ENCODE measurements around the gene ERC1. TPM values are rescaled to one million over a fixed set of nuclear protein-coding genes. Genes with fewer than 3 reads are reported as not detected.

ERC1 gene
- total and polyA plus RNA-seq, 9 of the 15 experiments (the other 6 are each of a cell fraction or from before 2014, with no cell fraction given) = 0.74 to 11.8 (median 4.8) TPM

GRCh38 chr12:1395421-1395955 is 404.5 kb downstream of the ERC1 start:
- H3K27me3 ChIP-seq (ENCODE audit: control insufficient read depth in 2 of 2, insufficient read depth in 2 of 2, low read length in 2 of 2) = no peaks in the 10 kb centered on the region
- WGBS (ENCODE audit: insufficient coverage, low coverage, missing lambda C conversion rate) = 92% methylated on average over 4 of the region's 4 CpGs

More at GRCh38 chr12:1395421-1395955, 404.5 kb downstream of the ERC1 start:
- intact Hi-C loops (cut with micrococcal nuclease) = no loop called here
- Histone ChIP-seq H3K9me1 (ENCODE audit: control insufficient read depth, insufficient read depth, low read length) (no peaks in the 10 kb centered on the region), H3K27ac (ENCODE audit: extremely low read depth, low read depth, low read length) (no peak overlapping the region), H3K4me3 (no peak overlapping the region), H2AFZ (ENCODE audit: low read depth, low read length) (no peak overlapping the region), H3K79me2 (ENCODE audit: control insufficient read depth, insufficient read depth, low read length) (no peaks in the 10 kb centered on the region), H3K4me1 (replicated peaks in 1 of 2; ENCODE audit: control insufficient read depth in 2 of 2, insufficient read depth in 2 of 2, low read length in 2 of 2) (no peaks in the 10 kb centered on the region; a peak in 1 of 5 replicates), H3K9me3 (replicated peaks; ENCODE audit: control insufficient read depth, insufficient read depth, low read depth, low read length) (no peaks in the 10 kb centered on the region; the same call in 1 of the 2 replicates), H3K36me3 (ENCODE audit: control insufficient read depth, insufficient read depth, low read length) (no peaks in the 10 kb centered on the region), H3K9ac (ENCODE audit: insufficient read depth in 1 of 2, low read depth in 2 of 2, low read length in 2 of 2) (no peak overlapping the region), H3K4me2 (ENCODE audit: insufficient read depth, low read length) (no peak overlapping the region), H4K20me1 (replicated peaks; ENCODE audit: control insufficient read depth, insufficient read depth, low read length) (no peaks in the 10 kb centered on the region)
- ChIA-PET POLR2A (no interaction called here), CTCF (ENCODE audit: low intra/inter-chr PET ratio) (interaction anchor here (0.6 kb wide), 1 partner anchor 10 kb away, joined by 4 read pairs; no protein-coding TSS in a partner anchor)
- DNase-seq (ENCODE audit: extremely low read depth in 1 of 4, low spot score in 3 of 4) (no peak), FAIRE-seq (no peak), ATAC-seq (no peak)
- no peak for TF ChIP-seq MED1 (CRISPR knock-in tag; IDR thresholded peaks at IDR 0.05; ENCODE audit: borderline replicate concordance)
- TF ChIP-seq ZNF583 (CRISPR knock-in tag; IDR thresholded peaks at IDR 0.05) = no peak
- no peak for TF ChIP-seq MTF1 (CRISPR knock-in tag; IDR thresholded peaks at IDR 0.05; ENCODE audit: borderline replicate concordance)
- TF ChIP-seq CTCFL (IDR thresholded peaks at IDR 0.05; ENCODE audit: borderline replicate concordance, insufficient read depth, low read depth, low read length, poor library complexity, severe bottlenecking) = no peak
- no peak for TF ChIP-seq BACH1 (tag; IDR thresholded peaks at IDR 0.05)
- no peak for TF ChIP-seq E2F8 (IDR thresholded peaks at IDR 0.05; ENCODE audit: low read depth, partially characterized antibody)
- no peak for TF ChIP-seq CHD4 (IDR thresholded peaks at IDR 0.05; ENCODE audit: insufficient read depth, insufficient replicate concordance, low read depth, low read length, poor library complexity, severe bottlenecking)
- no peak for TF ChIP-seq SRSF3 (IDR thresholded peaks at IDR 0.05; ENCODE audit: insufficient read depth, low read length)
- no peak for TF ChIP-seq RBM39 (optimal IDR thresholded peaks at IDR 0.05; ENCODE audit: low read depth, low read length)
- in situ Hi-C loops (cut with MboI) = loop anchor here (10.0 kb wide), 1 partner anchor 111 kb away; no protein-coding TSS in a partner anchor
- BruUV-seq (replicated peaks) = no TSS peak

Data from K562 (cell line).